ENCODE data around the gene ABCA4.

The ABCA4 gene

GRCh38 chr1:94068096-94068998, 52.6 kb downstream of the ABCA4 start:
- Mint-ChIP-seq H3K27ac (no peak overlapping the region), H3K36me3 (ENCODE audit: low read depth) (no peaks in the 10 kb centered on the region), H3K27me3 (ENCODE audit: low read depth) (no peaks in the 10 kb centered on the region), H3K9me3 (no peaks in the 10 kb centered on the region), H3K4me3 (no peak overlapping the region), H3K4me1 (ENCODE audit: low read depth) (peaks cover 5% of the 10 kb centered on the region)

GRCh38 chr1:94067196-94067595, 53.8 kb downstream of the ABCA4 start:
- H3K4me1 Mint-ChIP-seq (ENCODE audit: low read depth): peaks cover 3% of the 10 kb centered on the region
- H3K27ac Mint-ChIP-seq: no peak overlapping the region
- H3K27me3 Mint-ChIP-seq (ENCODE audit: low read depth): no peaks in the 10 kb centered on the region
- H3K9me3 Mint-ChIP-seq: no peaks in the 10 kb centered on the region
- no peak overlapping the region for H3K4me3 Mint-ChIP-seq
- H3K36me3 Mint-ChIP-seq (ENCODE audit: low read depth): no peaks in the 10 kb centered on the region

GRCh38 chr1:94063379-94063778, 57.6 kb downstream of the ABCA4 start:
- no peak overlapping the region for H3K27ac Mint-ChIP-seq
- no peaks in the 10 kb centered on the region for H3K9me3 Mint-ChIP-seq
- no peaks in the 10 kb centered on the region for H3K4me1 Mint-ChIP-seq (ENCODE audit: low read depth)
- H3K4me3 Mint-ChIP-seq: no peak overlapping the region
- H3K27me3 Mint-ChIP-seq (ENCODE audit: low read depth): peaks cover 6% of the 10 kb centered on the region
- H3K36me3 Mint-ChIP-seq (ENCODE audit: low read depth): no peaks in the 10 kb centered on the region

- Mint-ChIP-seq H3K27ac (no peak overlapping the region), H3K4me3 (no peak overlapping the region), H3K4me1 (ENCODE audit: low read depth) (no peaks in the 10 kb centered on the region), H3K9me3 (no peaks in the 10 kb centered on the region), H3K27me3 (ENCODE audit: low read depth) (peaks cover 16% of the 10 kb centered on the region), H3K36me3 (ENCODE audit: low read depth) (no peaks in the 10 kb centered on the region)
These were observed 59.2 kb downstream of the ABCA4 start for GRCh38 chr1:94061513-94062443.

GRCh38 chr1:94060720-94061119, 60.2 kb downstream of the ABCA4 start:
- no peak overlapping the region for H3K27ac Mint-ChIP-seq
- no peak overlapping the region for H3K4me3 Mint-ChIP-seq
- H3K36me3 Mint-ChIP-seq (ENCODE audit: low read depth): no peaks in the 10 kb centered on the region
- peaks cover 16% of the 10 kb centered on the region for H3K27me3 Mint-ChIP-seq (ENCODE audit: low read depth)
- no peaks in the 10 kb centered on the region for H3K4me1 Mint-ChIP-seq (ENCODE audit: low read depth)
- H3K9me3 Mint-ChIP-seq: no peaks in the 10 kb centered on the region

- peaks cover 23% of the 10 kb centered on the region for H3K27me3 Mint-ChIP-seq (ENCODE audit: low read depth)
- H3K27ac Mint-ChIP-seq: no peak overlapping the region
- H3K4me3 Mint-ChIP-seq: no peak overlapping the region
- no peaks in the 10 kb centered on the region for H3K9me3 Mint-ChIP-seq
- no peaks in the 10 kb centered on the region for H3K4me1 Mint-ChIP-seq (ENCODE audit: low read depth)
- H3K36me3 Mint-ChIP-seq (ENCODE audit: low read depth): no peaks in the 10 kb centered on the region
These were observed 62.2 kb downstream of the ABCA4 start for GRCh38 chr1:94058766-94059165.

GRCh38 chr1:94056996-94057395, 64.0 kb downstream of the ABCA4 start:
- H3K27ac Mint-ChIP-seq: no peak overlapping the region
- no peaks in the 10 kb centered on the region for H3K9me3 Mint-ChIP-seq
- no peaks in the 10 kb centered on the region for H3K36me3 Mint-ChIP-seq (ENCODE audit: low read depth)
- H3K4me1 Mint-ChIP-seq (ENCODE audit: low read depth): no peaks in the 10 kb centered on the region
- H3K4me3 Mint-ChIP-seq: no peak overlapping the region
- H3K27me3 Mint-ChIP-seq (ENCODE audit: low read depth): peaks cover 23% of the 10 kb centered on the region

- no peak overlapping the region for H3K4me3 Mint-ChIP-seq
- peaks cover 28% of the 10 kb centered on the region for H3K27me3 Mint-ChIP-seq (ENCODE audit: low read depth)
- no peaks in the 10 kb centered on the region for H3K36me3 Mint-ChIP-seq (ENCODE audit: low read depth)
- no peak overlapping the region for H3K27ac Mint-ChIP-seq
- H3K4me1 Mint-ChIP-seq (ENCODE audit: low read depth): no peaks in the 10 kb centered on the region
- no peaks in the 10 kb centered on the region for H3K9me3 Mint-ChIP-seq
These were observed 64.8 kb downstream of the ABCA4 start for GRCh38 chr1:94056171-94056570.

GRCh38 chr1:94055459-94056122, 65.4 kb downstream of the ABCA4 start:
- Mint-ChIP-seq H3K4me1 (ENCODE audit: low read depth) (no peaks in the 10 kb centered on the region), H3K36me3 (ENCODE audit: low read depth) (no peaks in the 10 kb centered on the region), H3K4me3 (no peak overlapping the region), H3K27ac (no peak overlapping the region), H3K9me3 (no peaks in the 10 kb centered on the region), H3K27me3 (ENCODE audit: low read depth) (peaks cover 27% of the 10 kb centered on the region)

GRCh38 chr1:94050675-94051074, 70.3 kb downstream of the ABCA4 start:
- peaks cover 2% of the 10 kb centered on the region for H3K4me1 Mint-ChIP-seq (ENCODE audit: low read depth)
- H3K27me3 Mint-ChIP-seq (ENCODE audit: low read depth): peaks cover 22% of the 10 kb centered on the region
- no peak overlapping the region for H3K27ac Mint-ChIP-seq

GRCh38 chr1:94050254-94050653, 70.7 kb downstream of the ABCA4 start:
- H3K9me3 Mint-ChIP-seq: no peaks in the 10 kb centered on the region
- peaks cover 4% of the 10 kb centered on the region for H3K4me1 Mint-ChIP-seq (ENCODE audit: low read depth)
- no peak overlapping the region for H3K27ac Mint-ChIP-seq
- no peaks in the 10 kb centered on the region for H3K36me3 Mint-ChIP-seq (ENCODE audit: low read depth)
- H3K27me3 Mint-ChIP-seq (ENCODE audit: low read depth): peaks cover 22% of the 10 kb centered on the region
- H3K4me3 Mint-ChIP-seq: no peak overlapping the region

More at GRCh38 chr1:94050675-94051074, 70.3 kb downstream of the ABCA4 start:
- Mint-ChIP-seq H3K36me3 (ENCODE audit: low read depth) (no peaks in the 10 kb centered on the region), H3K9me3 (no peaks in the 10 kb centered on the region), H3K4me3 (no peak overlapping the region)

GRCh38 chr1:94049791-94050190, 71.2 kb downstream of the ABCA4 start:
- Mint-ChIP-seq H3K4me3 (no peak overlapping the region), H3K27ac (no peak overlapping the region), H3K4me1 (ENCODE audit: low read depth) (peaks cover 4% of the 10 kb centered on the region), H3K27me3 (ENCODE audit: low read depth) (peaks cover 22% of the 10 kb centered on the region), H3K9me3 (no peaks in the 10 kb centered on the region), H3K36me3 (ENCODE audit: low read depth) (no peaks in the 10 kb centered on the region)

- H3K4me3 Mint-ChIP-seq: no peak overlapping the region
- H3K27me3 Mint-ChIP-seq (ENCODE audit: low read depth): peaks cover 14% of the 10 kb centered on the region
- H3K27ac Mint-ChIP-seq: no peak overlapping the region
- peaks cover 4% of the 10 kb centered on the region for H3K4me1 Mint-ChIP-seq (ENCODE audit: low read depth)
- no peaks in the 10 kb centered on the region for H3K36me3 Mint-ChIP-seq (ENCODE audit: low read depth)
- H3K9me3 Mint-ChIP-seq: no peaks in the 10 kb centered on the region
These were observed 72.4 kb downstream of the ABCA4 start for GRCh38 chr1:94048413-94049164.

GRCh38 chr1:94047949-94048348, 73.0 kb downstream of the ABCA4 start:
- H3K27ac Mint-ChIP-seq: no peak overlapping the region

More at GRCh38 chr1:94047949-94048348, 73.0 kb downstream of the ABCA4 start:
- Mint-ChIP-seq H3K9me3 (no peaks in the 10 kb centered on the region), H3K36me3 (ENCODE audit: low read depth) (no peaks in the 10 kb centered on the region), H3K4me1 (ENCODE audit: low read depth) (peaks cover 4% of the 10 kb centered on the region), H3K4me3 (no peak overlapping the region), H3K27me3 (ENCODE audit: low read depth) (peaks cover 14% of the 10 kb centered on the region)
